Caco-2 (cell line): Measurements from ENCODE around the gene NXPE1. TPM values are rescaled to one million over a fixed set of nuclear protein-coding genes. Genes with fewer than 3 reads are reported as not detected.

Experiments used
- BruUV-seq: library from RNA; stranded (reverse); fragments of 400-500 nt; replicated peaks from 2 replicates; lab custom pipeline; 2021; lab: Mats Ljungman, UMichigan
- CTCF ChIA-PET: fragments of 300-600 bp; sonication (Branson Sonifier 250); formaldehyde crosslinking; loops from one replicate; lab custom pipeline; 2022; ENCODE audit warnings: antibody characterized with exemption; lab: Charles Lee
- POLR2A ChIA-PET: fragments of 300-600 bp; sonication (Branson Sonifier 250); formaldehyde crosslinking; loops from one replicate; lab custom pipeline; 2022; ENCODE audit warnings: antibody characterized with exemption; lab: Charles Lee
- DNase-seq, 2 experiments: peaks; one replicate each; pipeline versions ENCODE4 v3.0.0 to v3.0.0-alpha.2; 2020 to 2022
- H3K27me3 ChIP-seq: replicated peaks from 2 replicates; pipeline ENCODE4 v1.6.0; 2011; ENCODE audit warnings: low read length; ENCODE audit not compliant: control insufficient read depth, insufficient read depth
- H3K36me3 ChIP-seq: 2 replicates; pipeline ENCODE4 v1.5.1; 2011; ENCODE audit warnings: low read length; ENCODE audit not compliant: control insufficient read depth, insufficient read depth
- H3K4me1 ChIP-seq: fragments of 250-450 bp; sonication (Bioruptor Pico); 2 replicates; pipeline ENCODE4 v1.5.1; 2020; ENCODE audit warnings: mild to moderate bottlenecking
- H3K4me3 ChIP-seq: 2 replicates; pipeline ENCODE4 v1.5.1; 2011; ENCODE audit warnings: low read depth, mild to moderate bottlenecking, control low read depth, low read length
- H3K9me3 ChIP-seq: fragments of 250-450 bp; sonication (Bioruptor Pico); 2 replicates; pipeline ENCODE4 v1.5.1; 2020; ENCODE audit warnings: mild to moderate bottlenecking, moderate library complexity
- H3K27ac Mint-ChIP-seq: one replicate; pipeline ENCODE4 v1.8.0; 2022; ENCODE audit warnings: mixed read lengths; ENCODE audit not compliant: unreplicated experiment
- H3K27me3 Mint-ChIP-seq: one replicate; pipeline ENCODE4 v1.8.0; 2022; ENCODE audit warnings: mixed read lengths; ENCODE audit not compliant: insufficient read depth, unreplicated experiment
- H3K36me3 Mint-ChIP-seq: one replicate; pipeline ENCODE4 v1.8.0; 2022; ENCODE audit warnings: mild to moderate bottlenecking, mixed read lengths; ENCODE audit not compliant: insufficient read depth, unreplicated experiment
- H3K4me1 Mint-ChIP-seq: one replicate; pipeline ENCODE4 v1.8.0; 2022; ENCODE audit warnings: low read depth, mixed read lengths; ENCODE audit not compliant: unreplicated experiment
- H3K4me3 Mint-ChIP-seq: one replicate; pipeline ENCODE4 v1.8.0; 2022; ENCODE audit warnings: mild to moderate bottlenecking, moderate library complexity, mixed read lengths; ENCODE audit not compliant: unreplicated experiment
- H3K9me3 Mint-ChIP-seq: one replicate; pipeline ENCODE4 v1.8.0; 2022; ENCODE audit warnings: mixed read lengths; ENCODE audit not compliant: unreplicated experiment
- CTCF ChIP-seq, 2 experiments: fragments of 200-600 bp in 1 of 2; IDR thresholded peaks; 1 replicate in 1 of 2; 2 replicates in 1 of 2; pipeline versions ENCODE4 v1.5.1 to v1.8.0; 2011 to 2022; ENCODE audit warnings: antibody characterized with exemption in 1 of 2, control low read depth in 1 of 2, inconsistent platforms in 1 of 2, low read depth in 1 of 2, low read length in 1 of 2, mild to moderate bottlenecking in 1 of 2, moderate library complexity in 1 of 2; ENCODE audit not compliant: insufficient read depth in 1 of 2, severe bottlenecking in 1 of 2, unreplicated experiment in 1 of 2
- intact Hi-C: fragments of 100-400 bp; cut with micrococcal nuclease; formaldehyde crosslinking; loops from one replicate; pipeline ENCODE4 v1.10.0; 2022; ENCODE audit not compliant: unreplicated experiment
- total RNA-seq: library from RNA; stranded (reverse); gene quantifications from 2 replicates; pipeline ENCODE4 v1.2.3, GENCODE V29; 2022

Gene NXPE1
- total RNA-seq, 1 experiment from 2014 or later, result not detected

GRCh38 chr11:114511538-114511937 lies 48.1 kb downstream of the NXPE1 start:
- CTCF ChIA-PET, result no interaction called here
- POLR2A ChIA-PET, result no interaction called here
- Histone ChIP-seq H3K4me1 (no peaks in the 10 kb centered on the region), H3K36me3 (no peaks in the 10 kb centered on the region), H3K27me3 (0 out of 2 replicates have a peak, but pooled peaks cover 1% of the 10 kb centered on the region), H3K4me3 (no peak overlapping the region), H3K9me3 (no peaks in the 10 kb centered on the region)
- intact Hi-C loops, result no loop called here
- no peak for TF ChIP-seq CTCF (IDR thresholded peaks at IDR 0.05; ENCODE audit: insufficient read depth in 1 of 2, low read depth in 1 of 2, low read length in 1 of 2, severe bottlenecking in 1 of 2, unreplicated experiment in 1 of 2)
- Mint-ChIP-seq H3K4me3 (no peak overlapping the region), H3K9me3 (no peaks in the 10 kb centered on the region), H3K27ac (no peak overlapping the region), H3K4me1 (no peaks in the 10 kb centered on the region), H3K36me3 (no peaks in the 10 kb centered on the region), H3K27me3 (peaks cover 7% of the 10 kb centered on the region)
- no peak for DNase-seq
- BruUV-seq, result no TSS peak

DNA sequence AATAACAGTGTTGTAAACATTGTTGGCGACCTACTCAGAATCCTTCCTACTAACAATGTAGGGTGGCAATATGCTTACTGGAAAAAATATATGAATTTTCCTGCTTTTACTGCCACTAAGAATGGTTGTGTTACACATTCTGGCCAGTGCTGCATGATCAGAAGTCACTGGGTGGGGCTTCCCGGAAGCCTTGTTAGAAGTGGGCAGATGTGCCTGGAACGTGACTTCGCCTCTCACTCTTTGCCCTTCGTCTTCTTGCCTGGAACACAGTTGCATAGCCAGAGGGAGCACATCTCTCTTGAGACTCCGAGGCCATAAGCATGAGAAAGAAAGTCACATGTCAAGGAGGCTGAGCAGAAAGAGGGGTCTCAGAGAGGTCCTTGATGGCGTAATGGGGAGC lies 48.6 kb downstream of the NXPE1 start:
- POLR2A ChIA-PET, result no interaction called here
- Mint-ChIP-seq H3K9me3 (no peaks in the 10 kb centered on the region), H3K4me1 (no peaks in the 10 kb centered on the region), H3K36me3 (no peaks in the 10 kb centered on the region), H3K4me3 (no peak overlapping the region), H3K27ac (no peak overlapping the region), H3K27me3 (peaks cover 7% of the 10 kb centered on the region)
- 0 out of 2 replicates have a peak, but pooled peaks cover 1% of the 10 kb centered on the region for H3K27me3 ChIP-seq
- no peaks in the 10 kb centered on the region for H3K36me3 ChIP-seq
- H3K4me3 ChIP-seq, result no peak overlapping the region
- no peak for DNase-seq
- CTCF ChIA-PET, result no interaction called here
- intact Hi-C loops, result no loop called here
- no peaks in the 10 kb centered on the region for H3K4me1 ChIP-seq
- BruUV-seq, result no TSS peak
- H3K9me3 ChIP-seq, result no peaks in the 10 kb centered on the region
- no peak for TF ChIP-seq CTCF (IDR thresholded peaks at IDR 0.05; ENCODE audit: insufficient read depth in 1 of 2, low read depth in 1 of 2, low read length in 1 of 2, severe bottlenecking in 1 of 2, unreplicated experiment in 1 of 2)

GRCh38 chr11:114501901-114502300 lies 57.8 kb downstream of the NXPE1 start:
- intact Hi-C loops, result loop anchor here (5.0 kb wide), 1 partner anchor 65 kb away; no protein-coding TSS in a partner anchor
- Histone ChIP-seq H3K4me1 (no peaks in the 10 kb centered on the region), H3K9me3 (no peaks in the 10 kb centered on the region), H3K36me3 (no peaks in the 10 kb centered on the region), H3K27me3 (no peaks in the 10 kb centered on the region), H3K4me3 (no peak overlapping the region)
- no peak for TF ChIP-seq CTCF (IDR thresholded peaks at IDR 0.05; ENCODE audit: insufficient read depth in 1 of 2, low read depth in 1 of 2, low read length in 1 of 2, severe bottlenecking in 1 of 2, unreplicated experiment in 1 of 2)
- POLR2A ChIA-PET, result no interaction called here
- Mint-ChIP-seq H3K27me3 (peaks cover 5% of the 10 kb centered on the region), H3K4me3 (no peak overlapping the region), H3K36me3 (no peaks in the 10 kb centered on the region), H3K27ac (no peak overlapping the region), H3K9me3 (no peaks in the 10 kb centered on the region), H3K4me1 (no peaks in the 10 kb centered on the region)
- CTCF ChIA-PET, result no interaction called here
- no TSS peak for BruUV-seq
- no peak for DNase-seq
